ENCODE results near the gene CUL5.
A peak's percentile ranks its signal among the peaks of the same experiment; 100 is the strongest.

DNA sequence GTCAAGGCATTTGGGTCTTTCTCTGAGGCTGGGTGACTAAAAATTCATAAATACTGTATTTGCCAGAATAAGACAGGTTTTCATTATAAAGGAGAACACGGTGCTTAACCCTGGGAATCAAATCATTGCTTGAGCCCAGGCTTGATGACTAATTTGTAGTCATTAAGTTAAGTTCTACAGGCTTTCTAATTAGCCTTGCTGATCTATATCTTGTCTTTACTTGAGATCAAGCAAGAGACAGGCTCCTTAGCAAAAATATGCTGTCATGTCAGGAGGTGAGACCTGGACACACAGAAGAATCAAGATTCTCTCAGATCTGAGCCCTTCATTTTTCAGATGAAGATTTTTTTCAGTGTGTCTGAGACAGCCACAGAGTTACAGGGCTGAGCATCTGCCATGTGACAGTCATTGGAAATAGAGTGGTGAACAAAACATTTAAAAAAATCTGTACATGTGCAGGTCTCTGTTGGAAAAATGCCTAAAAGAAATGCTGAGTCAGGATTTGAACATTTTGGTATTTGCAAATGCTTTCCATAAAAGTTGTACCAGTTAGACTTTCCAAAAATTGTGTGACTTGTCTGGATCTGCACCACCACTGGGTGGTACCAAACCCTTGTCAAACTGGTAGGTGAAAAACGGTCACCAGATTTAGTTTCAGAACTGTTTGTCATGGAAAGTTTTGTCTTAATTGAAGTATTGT, 127.3 kb downstream of the CUL5 start:
- TF ChIP-seq, protein P1, sequence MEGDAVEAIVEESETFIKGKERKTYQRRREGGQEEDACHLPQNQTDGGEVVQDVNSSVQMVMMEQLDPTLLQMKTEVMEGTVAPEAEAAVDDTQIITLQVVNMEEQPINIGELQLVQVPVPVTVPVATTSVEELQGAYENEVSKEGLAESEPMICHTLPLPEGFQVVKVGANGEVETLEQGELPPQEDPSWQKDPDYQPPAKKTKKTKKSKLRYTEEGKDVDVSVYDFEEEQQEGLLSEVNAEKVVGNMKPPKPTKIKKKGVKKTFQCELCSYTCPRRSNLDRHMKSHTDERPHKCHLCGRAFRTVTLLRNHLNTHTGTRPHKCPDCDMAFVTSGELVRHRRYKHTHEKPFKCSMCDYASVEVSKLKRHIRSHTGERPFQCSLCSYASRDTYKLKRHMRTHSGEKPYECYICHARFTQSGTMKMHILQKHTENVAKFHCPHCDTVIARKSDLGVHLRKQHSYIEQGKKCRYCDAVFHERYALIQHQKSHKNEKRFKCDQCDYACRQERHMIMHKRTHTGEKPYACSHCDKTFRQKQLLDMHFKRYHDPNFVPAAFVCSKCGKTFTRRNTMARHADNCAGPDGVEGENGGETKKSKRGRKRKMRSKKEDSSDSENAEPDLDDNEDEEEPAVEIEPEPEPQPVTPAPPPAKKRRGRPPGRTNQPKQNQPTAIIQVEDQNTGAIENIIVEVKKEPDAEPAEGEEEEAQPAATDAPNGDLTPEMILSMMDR (IDR thresholded peaks at IDR 0.05; ENCODE audit: low read depth, low read length, poor library complexity, severe bottlenecking): peak; percentile 22
- no peak for TF ChIP-seq EZH2phosphoT487 (IDR thresholded peaks at IDR 0.05; ENCODE audit: borderline replicate concordance, low read length)

Measured in DOHH2 (cell line).